DOHH2 (cell line): ENCODE results near the gene LIPG.

Experiments
- H3F3A ChIP-seq: fragments of 200-600 bp; sonication (generic), shearing (Covaris generic); 2 replicates; pipeline ENCODE4 v1.6.0; 2016; ENCODE audit warnings: antibody characterized with exemption, mild to moderate bottlenecking; ENCODE audit not compliant: control insufficient read depth, insufficient read depth
- H3K27ac ChIP-seq: fragments of 200-600 bp; sonication (generic); 2 replicates; pipeline ENCODE4 v1.5.1; 2014; ENCODE audit warnings: low read depth, mild to moderate bottlenecking, low read length, moderate library complexity
- H3K27me3 ChIP-seq: fragments of 200-600 bp; sonication (generic); 2 replicates; pipeline ENCODE4 v1.6.1; 2014; ENCODE audit warnings: mild to moderate bottlenecking, low read length, mixed read lengths; ENCODE audit not compliant: control insufficient read depth
- H3K36me3 ChIP-seq: fragments of 200-600 bp; sonication (generic); 2 replicates; pipeline ENCODE4 v1.6.1; 2014; ENCODE audit warnings: mild to moderate bottlenecking, low read length, moderate library complexity, mixed read lengths; ENCODE audit not compliant: control insufficient read depth
- H3K4me1 ChIP-seq: fragments of 200-600 bp; sonication (generic); 2 replicates; pipeline ENCODE4 v1.6.1; 2014; ENCODE audit warnings: mild to moderate bottlenecking, low read length, mixed read lengths; ENCODE audit not compliant: control insufficient read depth
- H3K4me2 ChIP-seq: fragments of 200-600 bp; sonication (generic); 2 replicates; pipeline ENCODE4 v1.6.0; 2014; ENCODE audit warnings: mild to moderate bottlenecking, low read length, moderate library complexity
- H3K4me3 ChIP-seq: fragments of 200-600 bp; sonication (generic); 2 replicates; pipeline ENCODE4 v1.5.1; 2014; ENCODE audit warnings: mild to moderate bottlenecking, low read length, mixed read lengths
- H3K79me2 ChIP-seq: fragments of 200-600 bp; sonication (generic); 2 replicates; pipeline ENCODE4 v1.6.1; 2014; ENCODE audit warnings: mild to moderate bottlenecking, low read length, mixed read lengths; ENCODE audit not compliant: control insufficient read depth
- H3K9me2 ChIP-seq: fragments of 200-600 bp; sonication (generic); replicated peaks from 2 replicates; pipeline ENCODE4 v1.6.1; 2014; ENCODE audit warnings: mild to moderate bottlenecking, low read length, mixed read lengths; ENCODE audit not compliant: control insufficient read depth
- H3K9me3 ChIP-seq: fragments of 200-600 bp; sonication (generic); 2 replicates; pipeline ENCODE4 v1.6.1; 2014; ENCODE audit warnings: antibody characterized with exemption, low read length, mixed read lengths; ENCODE audit not compliant: control insufficient read depth, insufficient read depth
- H4K20me1 ChIP-seq: fragments of 200-600 bp; sonication (generic); 2 replicates; pipeline ENCODE4 v1.6.0; 2014; ENCODE audit warnings: low read depth, mild to moderate bottlenecking, antibody characterized with exemption, low read length, moderate library complexity; ENCODE audit not compliant: control insufficient read depth, insufficient read depth
- CTCF ChIP-seq: fragments of 200-600 bp; sonication (generic); IDR thresholded peaks from one replicate; pipeline ENCODE4 v1.5.1; 2014; ENCODE audit warnings: antibody characterized with exemption, mild to moderate bottlenecking, low read depth, low read length; ENCODE audit not compliant: poor library complexity, severe bottlenecking
- EZH2phosphoT487 ChIP-seq: fragments of 200-600 bp; sonication (generic); IDR thresholded peaks from 2 replicates; pipeline ENCODE4 v1.6.1; 2017; ENCODE audit warnings: borderline replicate concordance, mild to moderate bottlenecking, antibody characterized with exemption, low read length, moderate library complexity, mixed read lengths

Gene LIPG

GRCh38 chr18:49515516-49515915 is 46.3 kb upstream of the LIPG start:
- H4K20me1 ChIP-seq: no peaks in the 10 kb centered on the region
- TF ChIP-seq EZH2phosphoT487 (no peak), CTCF (no peak)
- H3K9me3 ChIP-seq: no peaks in the 10 kb centered on the region
- no peaks in the 10 kb centered on the region for H3K4me1 ChIP-seq
- no peak overlapping the region for H3K4me3 ChIP-seq
- H3K4me2 ChIP-seq: no peak overlapping the region
- no peaks in the 10 kb centered on the region for H3K27me3 ChIP-seq
- no peaks in the 10 kb centered on the region for H3K79me2 ChIP-seq
- H3K36me3 ChIP-seq: no peaks in the 10 kb centered on the region
- no peaks in the 10 kb centered on the region for H3F3A ChIP-seq
- no peak overlapping the region for H3K27ac ChIP-seq
- H3K9me2 ChIP-seq: no peaks in the 10 kb centered on the region

GRCh38 chr18:49517483-49517882 is 44.4 kb upstream of the LIPG start:
- H3F3A ChIP-seq: no peaks in the 10 kb centered on the region
- no peaks in the 10 kb centered on the region for H3K27me3 ChIP-seq
- no peak overlapping the region for H3K4me3 ChIP-seq
- TF ChIP-seq EZH2phosphoT487 (no peak), CTCF (no peak)
- H3K36me3 ChIP-seq: no peaks in the 10 kb centered on the region
- no peak overlapping the region for H3K27ac ChIP-seq
- H4K20me1 ChIP-seq: no peaks in the 10 kb centered on the region
- no peaks in the 10 kb centered on the region for H3K9me3 ChIP-seq
- H3K4me2 ChIP-seq: no peak overlapping the region
- H3K79me2 ChIP-seq: no peaks in the 10 kb centered on the region
- no peaks in the 10 kb centered on the region for H3K4me1 ChIP-seq
- H3K9me2 ChIP-seq: no peaks in the 10 kb centered on the region

- no peaks in the 10 kb centered on the region for H3K9me2 ChIP-seq
- H3K4me3 ChIP-seq: no peak overlapping the region
- H3K4me2 ChIP-seq: no peak overlapping the region
- no peak overlapping the region for H3K27ac ChIP-seq
- no peaks in the 10 kb centered on the region for H3K9me3 ChIP-seq
- no peak for TF ChIP-seq EZH2phosphoT487
- no peak for TF ChIP-seq CTCF
- H4K20me1 ChIP-seq: no peaks in the 10 kb centered on the region
- no peaks in the 10 kb centered on the region for H3F3A ChIP-seq
- H3K79me2 ChIP-seq: no peaks in the 10 kb centered on the region
- no peaks in the 10 kb centered on the region for H3K27me3 ChIP-seq
- H3K36me3 ChIP-seq: no peaks in the 10 kb centered on the region
- H3K4me1 ChIP-seq: no peaks in the 10 kb centered on the region
Observed at GRCh38 chr18:49519101-49519971, 42.5 kb upstream of the LIPG start.
